ENCODE results near the gene FZD8. TPM values are rescaled to one million over a fixed set of nuclear protein-coding genes. Genes with fewer than 3 reads are reported as not detected.
A peak's percentile ranks its signal among the peaks of the same experiment; 100 is the strongest.
"Not testable (repeated sequence)": the region's sequence is repeated elsewhere in the genome, so short reads cannot be mapped to it uniquely, and the experiment has no call there.

Gene FZD8
- total RNA-seq (0.12 TPM), polyA plus RNA-seq (not detected)

DNA sequence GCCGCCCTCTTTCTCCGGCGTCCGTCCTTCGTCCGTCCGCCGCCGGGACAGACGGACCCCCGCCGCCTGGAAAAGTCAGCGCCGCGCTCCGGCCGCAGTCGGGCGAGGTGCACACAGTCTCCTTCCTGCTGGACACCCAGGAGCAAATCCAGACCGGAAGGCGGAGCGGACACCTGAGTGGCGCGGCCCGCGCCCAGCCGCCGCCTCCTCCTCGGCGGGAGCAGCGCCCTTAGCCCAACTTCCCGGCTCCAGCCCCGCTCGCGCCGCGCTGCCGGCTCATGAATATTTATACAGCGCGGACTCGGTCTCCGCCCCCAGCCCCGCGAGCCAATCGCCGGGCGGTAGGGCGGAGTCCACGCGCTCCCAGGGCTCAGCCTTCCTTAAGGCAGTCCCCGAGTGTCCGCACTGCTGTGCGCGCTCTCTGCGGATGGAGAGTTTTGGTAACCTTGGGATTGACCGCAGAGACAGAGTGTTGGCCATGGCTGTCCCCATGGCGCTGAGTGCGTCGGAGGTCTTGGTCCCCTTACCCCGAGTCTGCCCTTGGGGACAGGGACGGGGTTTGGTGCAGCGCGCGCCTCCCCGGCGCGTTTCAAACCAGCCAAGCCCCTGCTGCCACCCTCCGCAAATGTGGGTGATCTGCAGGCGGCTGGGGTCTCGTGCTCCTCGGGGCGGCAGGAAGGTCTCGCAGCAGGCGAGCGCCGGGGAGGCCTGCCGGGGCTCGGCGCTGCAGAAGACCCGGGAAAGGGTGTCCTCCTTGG, at the start of gene FZD8:
Gene FZD8 (minus strand): TSS at position 262 of the 758 bp plus-strand sequence. CDS start 867 bp downstream, outside the sequence.
- peak within 1 kb of the TSS; percentile 44 for H3K4me3 ChIP-seq (ENCODE audit: low read depth, low read length)
- H3K27ac Mint-ChIP-seq: peak within 1 kb of the TSS in 1 of 3 donors; percentile 46
- H3K4me1 ChIP-seq (ENCODE audit: control insufficient read depth, insufficient read depth, low read length, poor library complexity, severe bottlenecking): peaks cover 30% of the 10 kb centered on the region
- peaks cover 0 to 5% (median 0%) of the 10 kb centered on the region in 7 donors for H3K9me3 Mint-ChIP-seq
- no peaks in the 10 kb centered on the region for H3K36me3 ChIP-seq (ENCODE audit: control insufficient read depth, insufficient read depth, low read length)
- no peaks in the 10 kb centered on the region for H3K36me3 Mint-ChIP-seq
- H3K27me3 ChIP-seq (ENCODE audit: control insufficient read depth, insufficient read depth, low read length): peaks cover 24% of the 10 kb centered on the region
- peaks cover 0 to 38% (median 10%) of the 10 kb centered on the region in 4 donors for H3K4me1 Mint-ChIP-seq
- DNase-seq: peak; percentile 23 to 77 (median 46)
- no peak within 1 kb of the TSS for H3K27ac ChIP-seq (ENCODE audit: insufficient read depth, low read length, poor library complexity, severe bottlenecking)
- H3K4me3 Mint-ChIP-seq: peak within 1 kb of the TSS; percentile 83 to 90 (median 87)
- H3K9me3 ChIP-seq (ENCODE audit: control insufficient read depth in 2 of 2, low read length in 2 of 2): no peaks in the 10 kb centered on the region
- H3K27me3 Mint-ChIP-seq: peaks cover 64% of the 10 kb centered on the region
- ATAC-seq (ENCODE audit: low read depth in 2 of 2): peak; percentile 62 to 72

DNA sequence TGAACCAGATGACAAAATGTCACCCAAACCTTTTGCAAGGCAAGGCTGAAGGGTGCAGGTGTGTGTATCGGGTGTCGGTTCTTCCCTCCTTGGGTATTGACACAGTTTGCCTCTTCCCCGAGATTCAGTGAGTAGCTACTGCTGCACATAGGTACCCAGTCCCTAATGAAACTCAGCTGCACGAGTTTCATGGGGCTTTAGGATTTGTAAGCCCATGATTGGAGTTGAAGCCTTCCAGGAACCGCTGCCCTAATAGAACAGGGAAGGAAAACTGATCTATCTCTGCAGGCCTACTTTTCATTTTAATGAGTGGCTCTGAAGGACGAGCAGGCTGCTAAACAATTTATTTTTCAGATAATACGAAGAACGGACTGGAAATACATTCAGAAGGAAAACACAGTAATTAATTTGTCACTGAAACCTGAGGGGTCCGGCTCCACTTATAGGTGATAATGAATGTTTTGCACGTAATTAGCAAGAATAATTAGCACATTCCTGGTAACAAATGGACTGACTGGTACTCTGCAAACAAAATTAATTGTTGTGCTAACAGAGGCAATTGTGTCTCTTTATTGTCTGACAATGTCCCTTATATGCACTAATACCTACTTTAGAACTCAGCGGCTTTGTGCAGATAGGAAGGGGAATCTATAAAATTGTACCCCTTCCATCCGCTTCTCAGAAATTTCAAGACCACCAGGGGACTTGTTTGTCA, 49.6 kb upstream of the FZD8 start:
- Mint-ChIP-seq H3K9me3 (peaks cover 0 to 3% (median 0%) of the 10 kb centered on the region in 7 donors), H3K27me3 (no peaks in the 10 kb centered on the region)
- H3K36me3 ChIP-seq (ENCODE audit: control insufficient read depth, insufficient read depth, low read length): no peaks in the 10 kb centered on the region

GRCh38 chr10:35690534-35690933, 48.4 kb upstream of the FZD8 start:
- no peak for ATAC-seq (ENCODE audit: low read depth in 2 of 2)
- Mint-ChIP-seq H3K9me3 (peaks cover 0 to 4% (median 0%) of the 10 kb centered on the region in 7 donors), H3K36me3 (no peaks in the 10 kb centered on the region), H3K4me1 (no peaks in the 10 kb centered on the region), H3K4me3 (no peak overlapping the region), H3K27me3 (no peaks in the 10 kb centered on the region), H3K27ac (no peak overlapping the region)
- no peak for DNase-seq
- Histone ChIP-seq H3K36me3 (ENCODE audit: control insufficient read depth, insufficient read depth, low read length) (no peaks in the 10 kb centered on the region), H3K27ac (ENCODE audit: insufficient read depth, low read length, poor library complexity, severe bottlenecking) (no peak overlapping the region), H3K4me1 (ENCODE audit: control insufficient read depth, insufficient read depth, low read length, poor library complexity, severe bottlenecking) (no peaks in the 10 kb centered on the region), H3K4me3 (ENCODE audit: low read depth, low read length) (no peak overlapping the region), H3K27me3 (ENCODE audit: control insufficient read depth, insufficient read depth, low read length) (no peaks in the 10 kb centered on the region), H3K9me3 (ENCODE audit: control insufficient read depth in 2 of 2, low read length in 2 of 2) (no peaks in the 10 kb centered on the region)

More for the DNA sequence above, 49.6 kb upstream of the FZD8 start:
- H3K4me3 Mint-ChIP-seq: no peak overlapping the region
- H3K27me3 ChIP-seq (ENCODE audit: control insufficient read depth, insufficient read depth, low read length): no peaks in the 10 kb centered on the region
- H3K9me3 ChIP-seq (ENCODE audit: control insufficient read depth in 2 of 2, low read length in 2 of 2): no peaks in the 10 kb centered on the region
- no peak overlapping the region for H3K4me3 ChIP-seq (ENCODE audit: low read depth, low read length)
- no peaks in the 10 kb centered on the region for H3K4me1 ChIP-seq (ENCODE audit: control insufficient read depth, insufficient read depth, low read length, poor library complexity, severe bottlenecking)
- DNase-seq (no peak), ATAC-seq (ENCODE audit: low read depth in 2 of 2) (no peak)
- H3K27ac Mint-ChIP-seq: no peak overlapping the region
- no peak overlapping the region for H3K27ac ChIP-seq (ENCODE audit: insufficient read depth, low read length, poor library complexity, severe bottlenecking)
- no peaks in the 10 kb centered on the region for H3K36me3 Mint-ChIP-seq
- no peaks in the 10 kb centered on the region for H3K4me1 Mint-ChIP-seq

DNA sequence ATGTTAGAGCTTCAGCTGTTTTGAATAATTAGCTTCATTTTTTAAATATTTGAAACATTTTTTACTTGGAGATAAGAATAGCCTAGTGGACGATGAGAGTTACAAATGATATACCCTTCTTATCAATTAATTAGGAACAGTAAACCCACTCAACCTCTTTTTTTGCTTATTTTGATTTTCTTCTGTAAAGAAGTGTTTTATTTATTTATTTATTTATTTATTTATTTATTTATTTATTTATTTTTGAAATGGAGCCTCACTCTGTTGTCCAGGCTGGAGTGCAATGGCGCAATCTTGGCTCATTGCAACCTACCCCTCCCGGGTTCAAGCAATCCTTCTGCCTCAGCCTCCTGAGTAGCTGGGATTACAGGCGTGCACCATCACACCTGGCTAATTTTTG, 43.8 kb upstream of the FZD8 start:
- not testable (repeated sequence) for DNase-seq; H3K27ac ChIP-seq (ENCODE audit: insufficient read depth, low read length, poor library complexity, severe bottlenecking); H3K36me3 ChIP-seq (ENCODE audit: control insufficient read depth, insufficient read depth, low read length); H3K36me3 Mint-ChIP-seq; H3K4me1 Mint-ChIP-seq; H3K27me3 Mint-ChIP-seq; H3K9me3 Mint-ChIP-seq; H3K27ac Mint-ChIP-seq; H3K4me3 ChIP-seq (ENCODE audit: low read depth, low read length); ATAC-seq (ENCODE audit: low read depth in 2 of 2); H3K9me3 ChIP-seq (ENCODE audit: control insufficient read depth in 2 of 2, low read length in 2 of 2); H3K27me3 ChIP-seq (ENCODE audit: control insufficient read depth, insufficient read depth, low read length); H3K4me1 ChIP-seq (ENCODE audit: control insufficient read depth, insufficient read depth, low read length, poor library complexity, severe bottlenecking); H3K4me3 Mint-ChIP-seq

DNA sequence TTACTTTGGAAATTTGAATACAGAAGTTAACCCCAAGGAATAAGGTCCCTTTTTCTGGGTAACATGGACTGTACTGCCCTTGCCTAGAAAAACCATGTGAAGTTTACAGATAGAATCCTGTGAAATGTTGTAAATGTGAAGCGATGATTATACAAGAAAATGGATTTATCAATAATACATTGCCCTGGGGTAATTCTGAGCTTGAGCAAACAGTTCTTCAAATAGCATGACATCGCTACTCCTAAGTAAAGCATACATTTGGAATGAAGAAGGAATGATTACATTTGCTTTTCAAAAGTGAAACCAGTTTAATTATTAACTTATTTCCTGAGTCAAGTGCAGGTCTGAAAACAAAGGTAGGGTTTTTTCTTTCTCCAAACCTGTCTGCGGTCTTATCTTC, 43.3 kb upstream of the FZD8 start:
- Mint-ChIP-seq H3K4me1 (no peaks in the 10 kb centered on the region), H3K4me3 (no peak overlapping the region), H3K36me3 (no peaks in the 10 kb centered on the region), H3K9me3 (peaks cover 0 to 8% (median 6%) of the 10 kb centered on the region in 7 donors), H3K27me3 (no peaks in the 10 kb centered on the region), H3K27ac (no peak overlapping the region)
- Histone ChIP-seq H3K27me3 (ENCODE audit: control insufficient read depth, insufficient read depth, low read length) (no peaks in the 10 kb centered on the region), H3K4me3 (ENCODE audit: low read depth, low read length) (no peak overlapping the region), H3K27ac (ENCODE audit: insufficient read depth, low read length, poor library complexity, severe bottlenecking) (no peak overlapping the region), H3K4me1 (ENCODE audit: control insufficient read depth, insufficient read depth, low read length, poor library complexity, severe bottlenecking) (no peaks in the 10 kb centered on the region), H3K36me3 (ENCODE audit: control insufficient read depth, insufficient read depth, low read length) (no peaks in the 10 kb centered on the region), H3K9me3 (ENCODE audit: control insufficient read depth in 2 of 2, low read length in 2 of 2) (peaks cover 0 to 5% of the 10 kb centered on the region in 2 experiments)
- DNase-seq (no peak), ATAC-seq (ENCODE audit: low read depth in 2 of 2) (no peak)

GRCh38 chr10:35684586-35684985, 42.5 kb upstream of the FZD8 start:
- Mint-ChIP-seq H3K27ac (no peak overlapping the region), H3K36me3 (no peaks in the 10 kb centered on the region), H3K9me3 (peaks cover 0 to 8% (median 6%) of the 10 kb centered on the region in 7 donors), H3K27me3 (no peaks in the 10 kb centered on the region), H3K4me3 (no peak overlapping the region), H3K4me1 (no peaks in the 10 kb centered on the region)
- no peak overlapping the region for H3K27ac ChIP-seq (ENCODE audit: insufficient read depth, low read length, poor library complexity, severe bottlenecking)
- no peaks in the 10 kb centered on the region for H3K36me3 ChIP-seq (ENCODE audit: control insufficient read depth, insufficient read depth, low read length)
- no peak overlapping the region for H3K4me3 ChIP-seq (ENCODE audit: low read depth, low read length)
- no peaks in the 10 kb centered on the region for H3K4me1 ChIP-seq (ENCODE audit: control insufficient read depth, insufficient read depth, low read length, poor library complexity, severe bottlenecking)
- ATAC-seq (ENCODE audit: low read depth in 2 of 2) (no peak), DNase-seq (no peak)
- H3K27me3 ChIP-seq (ENCODE audit: control insufficient read depth, insufficient read depth, low read length): no peaks in the 10 kb centered on the region
- H3K9me3 ChIP-seq (ENCODE audit: control insufficient read depth in 2 of 2, low read length in 2 of 2): peaks cover 0 to 5% of the 10 kb centered on the region in 2 experiments

DNA sequence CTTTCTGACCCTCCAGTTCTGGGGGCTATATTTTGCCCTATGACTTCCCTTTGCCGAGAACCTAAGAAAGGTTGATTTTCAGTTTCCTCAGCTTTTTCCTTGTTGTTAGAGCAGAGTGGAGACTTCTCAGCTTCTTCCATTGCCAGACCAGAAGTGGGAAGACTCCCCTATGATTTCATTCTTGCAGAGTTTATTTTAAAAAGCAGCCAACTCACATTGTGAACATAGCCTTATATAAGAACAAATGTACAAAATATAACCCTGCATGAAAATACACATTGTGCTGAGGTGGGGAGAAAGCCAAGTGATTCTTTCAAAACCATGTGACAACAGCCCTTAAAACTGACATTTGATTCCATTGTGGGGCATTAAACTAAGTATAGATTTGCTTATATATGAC, 33.8 kb upstream of the FZD8 start:
- H3K4me1 Mint-ChIP-seq: no peaks in the 10 kb centered on the region
- H3K27ac Mint-ChIP-seq: no peak overlapping the region
- no peaks in the 10 kb centered on the region for H3K36me3 ChIP-seq (ENCODE audit: control insufficient read depth, insufficient read depth, low read length)
- no peaks in the 10 kb centered on the region for H3K9me3 ChIP-seq (ENCODE audit: control insufficient read depth in 2 of 2, low read length in 2 of 2)
- H3K27ac ChIP-seq (ENCODE audit: insufficient read depth, low read length, poor library complexity, severe bottlenecking): no peak overlapping the region
- H3K9me3 Mint-ChIP-seq: peaks cover 0 to 7% (median 3%) of the 10 kb centered on the region in 7 donors
- no peak for ATAC-seq (ENCODE audit: low read depth in 2 of 2)
- no peaks in the 10 kb centered on the region for H3K27me3 ChIP-seq (ENCODE audit: control insufficient read depth, insufficient read depth, low read length)
- H3K27me3 Mint-ChIP-seq: no peaks in the 10 kb centered on the region
- DNase-seq: no peak
- no peak overlapping the region for H3K4me3 Mint-ChIP-seq
- H3K4me1 ChIP-seq (ENCODE audit: control insufficient read depth, insufficient read depth, low read length, poor library complexity, severe bottlenecking): no peaks in the 10 kb centered on the region
- no peak overlapping the region for H3K4me3 ChIP-seq (ENCODE audit: low read depth, low read length)
- no peaks in the 10 kb centered on the region for H3K36me3 Mint-ChIP-seq

Measured in CD4-positive, CD25-positive, alpha-beta regulatory T cell (primary cell).